Keratinocyte (primary cell): ENCODE data around the gene AGA. TPM values are rescaled to one million over a fixed set of nuclear protein-coding genes. Genes with fewer than 3 reads are reported as not detected.
A peak's percentile ranks its signal among the peaks of the same experiment; 100 is the strongest.

Experiments used
- DNase-seq: peaks from one replicate; pipeline ENCODE4 v3.0.0-alpha.2; 2011; ENCODE audit warnings: low read depth, missing footprints, low spot score
- FAIRE-seq: peaks from 2 replicates; lab custom pipeline; 2011; peaks lifted over from hg19 to GRCh38; lab: Jason Lieb, UNC
- H2AFZ ChIP-seq: 2 replicates; pipeline ENCODE4 v1.6.0; 2012; ENCODE audit warnings: low read length, control low read depth, inconsistent platforms; ENCODE audit not compliant: control insufficient read depth
- H3K27ac ChIP-seq: 2 replicates; pipeline ENCODE4 v1.5.1; 2011; ENCODE audit warnings: low read length; ENCODE audit not compliant: control insufficient read depth, insufficient read depth
- H3K27me3 ChIP-seq: 3 replicates; pipeline ENCODE4 v1.6.0; 2011; ENCODE audit warnings: low read length; ENCODE audit not compliant: control insufficient read depth, insufficient read depth; ENCODE audit errors: extremely low read depth
- H3K36me3 ChIP-seq, 2 experiments: 2 replicates in 1 of 2; 3 replicates in 1 of 2; pipeline ENCODE4 v1.5.1; 2011; ENCODE audit warnings: low read length in 2 of 2, mild to moderate bottlenecking in 1 of 2; ENCODE audit not compliant: control insufficient read depth in 2 of 2, insufficient read depth in 2 of 2; ENCODE audit errors: extremely low read depth in 1 of 2
- H3K4me1 ChIP-seq: 3 replicates; pipeline ENCODE4 v1.5.1; 2011; ENCODE audit warnings: low read length; ENCODE audit not compliant: control insufficient read depth, insufficient read depth; ENCODE audit errors: extremely low read depth
- H3K4me2 ChIP-seq: 3 replicates; pipeline ENCODE4 v1.6.0; 2011; ENCODE audit warnings: low read depth, low read length; ENCODE audit not compliant: control insufficient read depth, insufficient read depth; ENCODE audit errors: extremely low read depth
- H3K4me3 ChIP-seq, 3 experiments: fragments of 200-600 bp in 1 of 3; sonication (generic) in 1 of 3; 2 replicates in 2 of 3; 3 replicates in 1 of 3; pipeline ENCODE4 v1.5.1; 2011 to 2016; ENCODE audit warnings: low read length in 3 of 3, mild to moderate bottlenecking in 3 of 3, control low read depth in 2 of 3, inconsistent platforms in 1 of 3, low read depth in 1 of 3, mixed read lengths in 1 of 3, mixed run types in 1 of 3, moderate library complexity in 1 of 3; ENCODE audit not compliant: control insufficient read depth in 2 of 3, insufficient read depth in 2 of 3; ENCODE audit errors: extremely low read depth in 1 of 3
- H3K79me2 ChIP-seq: 2 replicates; pipeline ENCODE4 v1.6.0; 2012; ENCODE audit warnings: low read length; ENCODE audit not compliant: control insufficient read depth, insufficient read depth
- H3K9ac ChIP-seq: 3 replicates; pipeline ENCODE4 v1.6.0; 2011; ENCODE audit warnings: low read length; ENCODE audit not compliant: control insufficient read depth, insufficient read depth; ENCODE audit errors: extremely low read depth
- H3K9me1 ChIP-seq: 3 replicates; pipeline ENCODE4 v1.6.0; 2011; ENCODE audit warnings: low read length; ENCODE audit not compliant: control insufficient read depth, insufficient read depth; ENCODE audit errors: extremely low read depth
- H3K9me3 ChIP-seq: 2 replicates; pipeline ENCODE4 v1.5.1; 2012; ENCODE audit warnings: low read depth, low read length; ENCODE audit not compliant: control insufficient read depth
- H4K20me1 ChIP-seq: 3 replicates; pipeline ENCODE4 v1.6.0; 2011; ENCODE audit warnings: low read length; ENCODE audit not compliant: control insufficient read depth, insufficient read depth; ENCODE audit errors: extremely low read depth
- EZH2 ChIP-seq: IDR thresholded peaks from one replicate; pipeline ENCODE4 v1.6.1; 2012; ENCODE audit warnings: inconsistent platforms, mild to moderate bottlenecking, low read length, moderate library complexity
- dilution Hi-C: fragments of 300-500 bp; cut with MboI; formaldehyde crosslinking; loops from one replicate; pipeline ENCODE4 v1.7.0; 2020; ENCODE audit warnings: low sequenced_read_pairs; ENCODE audit not compliant: extremely low pct_ligation_motif_present
- polyA minus RNA-seq, 3 experiments: library from RNA; depleted of rRNA, polyadenylated mRNA; stranded (reverse); fragments of >200 nt; gene quantifications; 1 replicate in 1 of 3; 2 replicates in 1 of 3; 3 replicates in 1 of 3; pipeline ENCODE4 v1.2.3, GENCODE V29; 2011
- polyA plus RNA-seq, 5 experiments: library from polyadenylated mRNA; depleted of rRNA in 3 of 5; stranded (reverse) in 3 of 5; stranded (forward) in 1 of 5; unstranded in 1 of 5; fragments of >200 nt; gene quantifications; 1 replicate in 1 of 5; 2 replicates in 3 of 5; 3 replicates in 1 of 5; pipeline versions ENCODE4 v1.2.1 to v1.2.3, GENCODE V29; 2011 to 2012; ENCODE audit warnings: missing spikeins in 2 of 5, low read depth in 1 of 5, low replicate concordance in 1 of 5
- TF ChIP-seq, protein P1 (sequence below), 3 experiments: IDR thresholded peaks in 1 of 3; conservative IDR thresholded peaks in 1 of 3; optimal IDR thresholded peaks in 1 of 3; 2 replicates in 2 of 3; 3 replicates in 1 of 3; pipeline versions ENCODE3 to v1.5.1; 2011; ENCODE audit warnings: low read length in 3 of 3, mild to moderate bottlenecking in 3 of 3, moderate library complexity in 2 of 3, control low read depth in 1 of 3, inconsistent platforms in 1 of 3; ENCODE audit not compliant: insufficient read depth in 2 of 3; ENCODE audit errors: extremely low read depth in 1 of 3

Gene AGA
- polyA plus RNA-seq (12.0 to 18.0 TPM (median 16.7 TPM) in 3 replicates), polyA minus RNA-seq (6.4 to 14.7 TPM (median 10.0 TPM) in 3 replicates)
- 33.0 TPM for polyA plus RNA-seq (2011; ENCODE audit: low read depth)
- 10.0 and 13.6 TPM in 2 replicates for polyA plus RNA-seq (2011; cell fraction: cytosol; rRNA removed)
- 20.5 and 31.5 TPM in 2 replicates for polyA plus RNA-seq (2011; cell fraction: nucleus; rRNA removed)
- polyA plus RNA-seq (2012; ENCODE audit: low replicate concordance) = 14.3 and 19.5 TPM in 2 replicates
- 21.5 TPM for polyA minus RNA-seq (2011; cell fraction: cytosol; rRNA and poly(A)+ RNA removed)
- 17.7 and 19.0 TPM in 2 replicates for polyA minus RNA-seq (2011; cell fraction: nucleus; rRNA and poly(A)+ RNA removed)

DNA sequence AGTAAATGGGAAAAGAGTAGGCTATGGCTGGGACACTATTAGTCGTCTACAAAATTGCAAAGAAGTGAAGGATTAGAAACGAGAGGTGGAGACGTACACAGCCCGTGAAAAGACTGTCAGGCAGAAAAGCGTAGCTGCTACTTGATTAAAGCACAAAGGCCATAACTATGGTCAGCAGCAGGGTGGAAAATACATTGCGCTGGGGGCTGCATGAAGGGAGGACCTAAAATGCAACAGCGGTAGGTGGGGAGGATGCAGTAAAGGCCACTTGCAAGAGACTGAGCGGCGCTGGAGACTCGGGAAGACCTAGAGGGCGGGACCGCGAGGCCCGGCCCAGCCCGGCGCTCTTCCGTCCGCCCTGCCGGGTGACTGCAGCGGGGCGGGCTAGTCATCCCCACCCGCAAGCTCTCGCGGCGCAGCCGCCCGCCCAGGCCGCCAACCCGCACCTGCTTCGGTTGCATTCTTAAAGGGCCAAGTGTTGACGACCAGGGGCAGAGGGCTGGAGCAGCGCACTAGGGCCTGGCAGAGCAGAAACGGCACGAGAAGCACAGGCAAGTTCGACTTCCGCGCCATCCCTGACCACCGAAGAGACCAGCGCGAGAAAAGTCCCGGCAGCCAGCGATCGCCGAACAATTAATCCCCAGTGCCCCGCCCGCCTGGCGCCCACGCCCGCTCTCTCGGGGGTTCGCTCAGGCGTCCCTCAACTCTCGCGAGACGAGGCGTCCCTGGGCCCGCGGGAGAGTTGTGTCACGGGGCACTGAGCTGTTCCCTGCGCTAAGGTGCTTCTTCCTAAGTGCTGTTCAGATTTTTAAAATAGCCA lies at the start of gene AGA:
Gene AGA (minus strand): TSS at position 635 of the 820 bp plus-strand sequence. CDS start 62 bp downstream, at position 573.
- no peaks in the 10 kb centered on the region for H3K27me3 ChIP-seq
- H2AFZ ChIP-seq = peak within 1 kb of the TSS; percentile 89
- H3K9ac ChIP-seq = peak within 1 kb of the TSS; percentile 85
- dilution Hi-C loops = no loop called here
- H3K4me1 ChIP-seq = peaks cover 9% of the 10 kb centered on the region
- TF ChIP-seq, protein P1, sequence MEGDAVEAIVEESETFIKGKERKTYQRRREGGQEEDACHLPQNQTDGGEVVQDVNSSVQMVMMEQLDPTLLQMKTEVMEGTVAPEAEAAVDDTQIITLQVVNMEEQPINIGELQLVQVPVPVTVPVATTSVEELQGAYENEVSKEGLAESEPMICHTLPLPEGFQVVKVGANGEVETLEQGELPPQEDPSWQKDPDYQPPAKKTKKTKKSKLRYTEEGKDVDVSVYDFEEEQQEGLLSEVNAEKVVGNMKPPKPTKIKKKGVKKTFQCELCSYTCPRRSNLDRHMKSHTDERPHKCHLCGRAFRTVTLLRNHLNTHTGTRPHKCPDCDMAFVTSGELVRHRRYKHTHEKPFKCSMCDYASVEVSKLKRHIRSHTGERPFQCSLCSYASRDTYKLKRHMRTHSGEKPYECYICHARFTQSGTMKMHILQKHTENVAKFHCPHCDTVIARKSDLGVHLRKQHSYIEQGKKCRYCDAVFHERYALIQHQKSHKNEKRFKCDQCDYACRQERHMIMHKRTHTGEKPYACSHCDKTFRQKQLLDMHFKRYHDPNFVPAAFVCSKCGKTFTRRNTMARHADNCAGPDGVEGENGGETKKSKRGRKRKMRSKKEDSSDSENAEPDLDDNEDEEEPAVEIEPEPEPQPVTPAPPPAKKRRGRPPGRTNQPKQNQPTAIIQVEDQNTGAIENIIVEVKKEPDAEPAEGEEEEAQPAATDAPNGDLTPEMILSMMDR (optimal IDR thresholded peaks at IDR 0.05 in 1 of 3, IDR thresholded peaks at IDR 0.05 in 1 of 3, conservative IDR thresholded peaks at IDR 0.05 in 1 of 3; ENCODE audit: extremely low read depth in 1 of 3, insufficient read depth in 2 of 3, low read length in 3 of 3) = no peak
- TF ChIP-seq EZH2 = no peak
- H3K4me2 ChIP-seq = peak within 1 kb of the TSS; percentile 90
- H3K9me3 ChIP-seq = no peaks in the 10 kb centered on the region
- no peaks in the 10 kb centered on the region for H3K79me2 ChIP-seq
- DNase-seq (peak; percentile 44), FAIRE-seq (no peak)
- peak within 1 kb of the TSS; percentile 55 to 75 (median 73) for H3K4me3 ChIP-seq
- peak within 1 kb of the TSS; percentile 91 for H3K27ac ChIP-seq
- H3K36me3 ChIP-seq = no peaks in the 10 kb centered on the region
- no peaks in the 10 kb centered on the region for H4K20me1 ChIP-seq
- no peaks in the 10 kb centered on the region for H3K9me1 ChIP-seq

DNA sequence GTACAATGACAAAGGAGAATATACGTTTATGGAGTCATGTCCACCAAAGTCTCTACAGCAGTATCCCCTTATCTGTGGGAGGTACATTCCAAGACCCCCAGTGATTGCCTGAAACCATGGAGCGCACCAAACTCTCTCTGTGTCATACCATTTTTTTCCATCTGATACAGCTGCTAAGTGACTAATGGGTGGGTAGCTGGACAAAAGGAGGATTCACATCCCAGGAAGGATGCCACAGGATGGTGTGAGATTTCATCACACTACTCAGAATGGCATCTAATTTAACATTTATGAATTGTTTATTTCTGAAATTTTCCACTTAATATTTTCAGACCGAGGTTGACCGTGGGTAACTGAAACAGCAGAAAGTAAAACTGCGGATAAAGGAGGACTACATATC lies 49.8 kb upstream of the AGA start:
- peaks cover 7% of the 10 kb centered on the region for H3K4me1 ChIP-seq
- dilution Hi-C loops = no loop called here
- no peak for DNase-seq
- no peaks in the 10 kb centered on the region for H3K27me3 ChIP-seq
- H3K9me1 ChIP-seq = no peaks in the 10 kb centered on the region
- H3K36me3 ChIP-seq = no peaks in the 10 kb centered on the region
- no peaks in the 10 kb centered on the region for H3K79me2 ChIP-seq
- no peak overlapping the region for H3K9ac ChIP-seq
- H3K4me3 ChIP-seq = no peak overlapping the region
- H2AFZ ChIP-seq = no peak overlapping the region
- H4K20me1 ChIP-seq = no peaks in the 10 kb centered on the region
- no peak for FAIRE-seq
- TF ChIP-seq, protein P1 (optimal IDR thresholded peaks at IDR 0.05 in 1 of 3, IDR thresholded peaks at IDR 0.05 in 1 of 3, conservative IDR thresholded peaks at IDR 0.05 in 1 of 3; ENCODE audit: extremely low read depth in 1 of 3, insufficient read depth in 2 of 3, low read length in 3 of 3) = no peak
- TF ChIP-seq EZH2 = no peak
- H3K4me2 ChIP-seq = no peak overlapping the region
- no peak overlapping the region for H3K27ac ChIP-seq
- no peaks in the 10 kb centered on the region for H3K9me3 ChIP-seq
